Skeletal muscle tissue (tissue), 4 donors: ENCODE results near the gene MYD88. TPM values are rescaled to one million over a fixed set of nuclear protein-coding genes. Genes with fewer than 3 reads are reported as not detected.

Experiments
- H3K27ac ChIP-seq: one replicate; pipeline ENCODE4 v1.7.0; 2013; ENCODE audit warnings: mild to moderate bottlenecking, low read depth, low read length, inconsistent platforms
- H3K27me3 ChIP-seq, 3 donors: one replicate each; pipeline ENCODE4 v1.7.0; 2013; ENCODE audit warnings: low read length in 3 of 3; ENCODE audit not compliant: control insufficient read depth in 3 of 3, insufficient read depth in 3 of 3
- H3K36me3 ChIP-seq, 3 donors: one replicate each; pipeline ENCODE4 v1.7.0; 2013; ENCODE audit warnings: low read length in 3 of 3; ENCODE audit not compliant: control insufficient read depth in 3 of 3, insufficient read depth in 3 of 3
- H3K4me1 ChIP-seq, 3 donors: one replicate each; pipeline ENCODE4 v1.7.0; 2013; ENCODE audit warnings: low read length in 3 of 3, mild to moderate bottlenecking in 3 of 3; ENCODE audit not compliant: control insufficient read depth in 3 of 3, insufficient read depth in 3 of 3
- H3K4me3 ChIP-seq, 3 donors: one replicate each; pipeline ENCODE4 v1.7.0; 2013; ENCODE audit warnings: low read length in 3 of 3
- H3K9ac ChIP-seq, 3 donors: one replicate each; pipeline ENCODE4 v1.7.0; 2013; ENCODE audit warnings: low read length in 3 of 3, mild to moderate bottlenecking in 3 of 3, moderate library complexity in 2 of 3, low read depth in 1 of 3
- H3K9me3 ChIP-seq, 3 donors: one replicate each; pipeline ENCODE4 v1.7.0; 2013; ENCODE audit warnings: low read length in 3 of 3; ENCODE audit not compliant: control insufficient read depth in 3 of 3
- total RNA-seq: library from RNA; depleted of rRNA; stranded (reverse); fragments of >200 nt; gene quantifications from one replicate; pipeline ENCODE4 v1.2.3, GENCODE V29; 2014
- donor health status: Osteomylitis.

Gene MYD88
- total RNA-seq, 1 donor from 2014 or later = 5.2 TPM

- no peak overlapping the region for H3K27ac ChIP-seq
- H3K27me3 ChIP-seq = peaks cover 0 to 5% (median 0%) of the 10 kb centered on the region in 3 donors
- no peak overlapping the region for H3K4me3 ChIP-seq
These were observed 2.9 kb downstream of the MYD88 start for GRCh38 chr3:38141173-38141951.

GRCh38 chr3:38141952-38142273 lies 3.5 kb downstream of the MYD88 start:
- H3K36me3 ChIP-seq = peaks cover 8 to 13% (median 10%) of the 10 kb centered on the region in 3 donors
- peaks cover 0 to 2% (median 0%) of the 10 kb centered on the region in 3 donors for H3K9me3 ChIP-seq
- H3K4me1 ChIP-seq = peaks cover 16 to 24% (median 20%) of the 10 kb centered on the region in 3 donors
- no peak overlapping the region for H3K9ac ChIP-seq
- no peak overlapping the region for H3K27ac ChIP-seq
- H3K27me3 ChIP-seq = peaks cover 0 to 5% (median 0%) of the 10 kb centered on the region in 3 donors
- no peak overlapping the region for H3K4me3 ChIP-seq

More at GRCh38 chr3:38141173-38141951, 2.9 kb downstream of the MYD88 start:
- H3K36me3 ChIP-seq = peaks cover 8 to 13% (median 10%) of the 10 kb centered on the region in 3 donors
- no peak overlapping the region for H3K9ac ChIP-seq
- peaks cover 0 to 2% (median 0%) of the 10 kb centered on the region in 3 donors for H3K9me3 ChIP-seq
- peaks cover 17 to 24% (median 20%) of the 10 kb centered on the region in 3 donors for H3K4me1 ChIP-seq

DNA sequence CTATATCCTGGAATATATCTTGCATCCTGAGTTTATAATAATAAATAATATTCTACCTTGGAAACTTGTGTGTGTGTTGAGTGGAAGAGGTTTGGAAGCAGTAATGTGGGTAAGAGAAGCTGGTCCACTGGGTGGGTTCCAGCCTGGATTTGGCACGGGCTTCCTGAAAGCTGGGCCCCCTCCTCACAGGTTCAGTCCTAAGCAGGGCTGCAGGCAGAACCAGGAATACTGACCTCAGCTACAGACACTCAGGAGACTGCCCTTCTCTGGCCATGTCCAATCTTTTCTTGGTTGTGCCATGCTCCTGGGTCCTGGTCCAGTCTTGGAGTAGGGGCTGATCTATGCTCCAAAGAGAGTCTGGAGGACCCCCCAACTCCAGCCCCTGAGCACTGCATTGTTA lies 4.5 kb downstream of the MYD88 start:
- H3K9me3 ChIP-seq = peaks cover 0 to 2% (median 0%) of the 10 kb centered on the region in 3 donors
- H3K4me1 ChIP-seq = peaks cover 11 to 18% (median 13%) of the 10 kb centered on the region in 3 donors
- peaks cover 8 to 13% (median 10%) of the 10 kb centered on the region in 3 donors for H3K36me3 ChIP-seq
- H3K27ac ChIP-seq = no peak overlapping the region
- peaks cover 0 to 5% (median 0%) of the 10 kb centered on the region in 3 donors for H3K27me3 ChIP-seq
- H3K4me3 ChIP-seq = no peak overlapping the region
- no peak overlapping the region for H3K9ac ChIP-seq

DNA sequence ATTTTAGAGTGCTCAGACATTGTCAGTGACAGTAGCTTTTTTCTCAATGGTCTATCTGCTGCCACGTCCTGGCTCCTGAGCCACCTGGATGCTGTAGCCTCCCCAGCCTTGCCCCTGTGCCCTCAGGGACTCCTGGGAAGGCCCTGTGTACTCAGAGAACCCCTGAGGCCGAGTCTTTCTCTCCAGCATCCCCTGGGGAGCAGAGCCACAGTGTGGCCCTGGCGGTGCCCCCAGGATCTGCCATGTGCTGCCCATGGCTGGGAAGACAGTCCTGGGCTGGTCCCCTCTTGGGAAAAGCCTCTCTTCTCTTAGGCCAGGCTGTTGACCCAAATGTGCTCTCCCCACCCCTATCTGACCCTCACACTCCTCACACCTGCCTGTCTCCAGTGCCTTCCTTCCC lies 5.0 kb downstream of the MYD88 start:
- Histone ChIP-seq H3K9ac (no peak overlapping the region), H3K27ac (no peak overlapping the region), H3K36me3 (peaks cover 8 to 13% (median 10%) of the 10 kb centered on the region in 3 donors), H3K4me3 (no peak overlapping the region), H3K4me1 (peaks cover 8 to 14% (median 11%) of the 10 kb centered on the region in 3 donors), H3K9me3 (peaks cover 0 to 2% (median 0%) of the 10 kb centered on the region in 3 donors), H3K27me3 (peaks cover 0 to 5% (median 0%) of the 10 kb centered on the region in 3 donors)

DNA sequence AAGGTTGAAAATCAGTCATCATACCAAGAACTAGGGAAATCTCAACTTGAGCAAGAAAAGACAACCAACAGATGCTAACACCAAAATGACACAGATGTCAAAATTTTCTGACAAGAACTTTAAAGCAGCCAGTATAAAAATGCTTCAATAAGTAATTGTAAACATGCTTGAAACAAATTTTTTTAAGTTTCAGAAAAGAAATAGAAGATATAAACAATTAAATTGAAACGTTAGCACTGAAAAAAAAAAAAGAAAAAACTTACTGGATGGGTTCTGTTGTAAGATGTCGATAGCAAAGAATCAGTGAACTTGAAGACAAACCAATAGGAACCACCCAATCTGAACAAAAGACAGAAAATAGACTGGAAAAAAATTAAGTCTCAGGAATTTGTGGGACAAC lies 8.0 kb downstream of the MYD88 start:
- Histone ChIP-seq H3K27me3 (no peaks in the 10 kb centered on the region), H3K9ac (no peak overlapping the region), H3K4me1 (no peaks in the 10 kb centered on the region), H3K9me3 (peaks cover 0 to 2% (median 0%) of the 10 kb centered on the region in 3 donors), H3K36me3 (peaks cover 0 to 4% (median 0%) of the 10 kb centered on the region in 3 donors), H3K27ac (no peak overlapping the region), H3K4me3 (no peak overlapping the region)

- Histone ChIP-seq H3K27me3 (no peaks in the 10 kb centered on the region), H3K36me3 (no peaks in the 10 kb centered on the region), H3K9ac (no peak overlapping the region), H3K9me3 (peaks cover 0 to 2% (median 0%) of the 10 kb centered on the region in 3 donors), H3K27ac (no peak overlapping the region), H3K4me3 (no peak overlapping the region), H3K4me1 (no peaks in the 10 kb centered on the region)
These were observed 9.0 kb downstream of the MYD88 start for GRCh38 chr3:38147421-38147820.

GRCh38 chr3:38148311-38148882 lies 9.9 kb downstream of the MYD88 start:
- H3K4me3 ChIP-seq = no peak overlapping the region
- no peak overlapping the region for H3K27ac ChIP-seq
- no peaks in the 10 kb centered on the region for H3K27me3 ChIP-seq
- H3K9me3 ChIP-seq = peaks cover 0 to 2% (median 0%) of the 10 kb centered on the region in 3 donors
- H3K36me3 ChIP-seq = no peaks in the 10 kb centered on the region
- H3K9ac ChIP-seq = no peak overlapping the region
- H3K4me1 ChIP-seq = no peaks in the 10 kb centered on the region

- H3K36me3 ChIP-seq = no peaks in the 10 kb centered on the region
- no peak overlapping the region for H3K27ac ChIP-seq
- H3K4me1 ChIP-seq = no peaks in the 10 kb centered on the region
- H3K9me3 ChIP-seq = peaks cover 0 to 2% (median 0%) of the 10 kb centered on the region in 3 donors
- no peaks in the 10 kb centered on the region for H3K27me3 ChIP-seq
- H3K9ac ChIP-seq = no peak overlapping the region
- no peak overlapping the region for H3K4me3 ChIP-seq
These were observed 11.2 kb downstream of the MYD88 start for GRCh38 chr3:38149708-38150107.

GRCh38 chr3:38150780-38151528 lies 12.5 kb downstream of the MYD88 start:
- Histone ChIP-seq H3K9me3 (peaks cover 0 to 2% (median 0%) of the 10 kb centered on the region in 3 donors), H3K9ac (no peak overlapping the region), H3K4me1 (no peaks in the 10 kb centered on the region), H3K36me3 (no peaks in the 10 kb centered on the region), H3K27me3 (no peaks in the 10 kb centered on the region), H3K27ac (no peak overlapping the region), H3K4me3 (no peak overlapping the region)
